Osteoblast (primary cell): ENCODE data around the gene TBC1D4. TPM values are rescaled to one million over a fixed set of nuclear protein-coding genes. Genes with fewer than 3 reads are reported as not detected.

Experiments used
- DNase-seq: peaks from one replicate; pipeline ENCODE4 v3.0.0; 2011; ENCODE audit warnings: low spot score, mixed read lengths; ENCODE audit not compliant: insufficient read length; ENCODE audit errors: missing footprints
- H2AFZ ChIP-seq: 2 replicates; pipeline ENCODE4 v1.6.0; 2011; ENCODE audit warnings: mild to moderate bottlenecking, low read length
- H3K27ac ChIP-seq: 2 replicates; pipeline ENCODE4 v1.5.1; 2011; ENCODE audit warnings: mild to moderate bottlenecking, low read depth, low read length, moderate library complexity
- H3K27me3 ChIP-seq: 2 replicates; pipeline ENCODE4 v1.6.0; 2012; ENCODE audit warnings: mild to moderate bottlenecking, control low read depth, inconsistent platforms, low read length, moderate library complexity; ENCODE audit not compliant: insufficient read depth
- H3K36me3 ChIP-seq: 2 replicates; pipeline ENCODE4 v1.5.1; 2011; ENCODE audit warnings: mild to moderate bottlenecking, low read length, control low read depth, moderate library complexity; ENCODE audit not compliant: insufficient read depth
- H3K4me1 ChIP-seq: 2 replicates; pipeline ENCODE4 v1.5.1; 2011; ENCODE audit warnings: mild to moderate bottlenecking, low read length, control low read depth, moderate library complexity; ENCODE audit not compliant: insufficient read depth
- H3K4me2 ChIP-seq: 2 replicates; pipeline ENCODE4 v1.6.0; 2011; ENCODE audit warnings: mild to moderate bottlenecking, low read length; ENCODE audit not compliant: insufficient read depth
- H3K4me3 ChIP-seq: fragments of 200-600 bp; sonication (generic); 3 replicates; pipeline ENCODE4 v1.5.1; 2012; ENCODE audit warnings: mild to moderate bottlenecking, low read length, inconsistent platforms; ENCODE audit not compliant: insufficient read depth
- H3K79me2 ChIP-seq: 2 replicates; pipeline ENCODE4 v1.6.0; 2012; ENCODE audit warnings: mild to moderate bottlenecking, low read length, control low read depth, inconsistent platforms; ENCODE audit not compliant: insufficient read depth
- H3K9me3 ChIP-seq: 2 replicates; pipeline ENCODE4 v1.5.1; 2011; ENCODE audit warnings: low read depth, low read length, control low read depth
- H4K20me1 ChIP-seq: 2 replicates; pipeline ENCODE4 v1.6.0; 2012; ENCODE audit warnings: mild to moderate bottlenecking, low read length, control low read depth; ENCODE audit not compliant: insufficient read depth
- CTCF ChIP-seq: IDR thresholded peaks from 2 replicates; pipeline ENCODE4 v1.5.1; 2011; ENCODE audit warnings: mild to moderate bottlenecking, low read depth, low read length, moderate library complexity; ENCODE audit errors: extremely low read depth
- total RNA-seq: library from RNA; depleted of rRNA; stranded (reverse); fragments of >200 nt; gene quantifications from 2 replicates; pipeline ENCODE4 v1.2.3, GENCODE V29; 2012

TBC1D4 gene
- total RNA-seq, 1 donor: 19.5 TPM

GRCh38 chr13:75458696-75459422, 23.1 kb downstream of the TBC1D4 start:
- TF ChIP-seq CTCF: no peak
- no peaks in the 10 kb centered on the region for H3K36me3 ChIP-seq
- no peaks in the 10 kb centered on the region for H3K9me3 ChIP-seq
- peaks cover 33% of the 10 kb centered on the region for H3K79me2 ChIP-seq
- no peak overlapping the region for H3K27ac ChIP-seq
- H4K20me1 ChIP-seq: peaks cover 7% of the 10 kb centered on the region
- H3K27me3 ChIP-seq: no peaks in the 10 kb centered on the region
- no peak overlapping the region for H2AFZ ChIP-seq
- H3K4me2 ChIP-seq: no peak overlapping the region
- H3K4me3 ChIP-seq: no peak overlapping the region
- H3K4me1 ChIP-seq: peaks cover 7% of the 10 kb centered on the region
- no peak for DNase-seq

- H4K20me1 ChIP-seq: peaks cover 7% of the 10 kb centered on the region
- H3K27me3 ChIP-seq: no peaks in the 10 kb centered on the region
- no peak overlapping the region for H3K4me3 ChIP-seq
- H3K4me2 ChIP-seq: no peak overlapping the region
- H3K79me2 ChIP-seq: peaks cover 22% of the 10 kb centered on the region
- H3K4me1 ChIP-seq: peaks cover 11% of the 10 kb centered on the region
- no peaks in the 10 kb centered on the region for H3K9me3 ChIP-seq
- H3K27ac ChIP-seq: no peak overlapping the region
- no peaks in the 10 kb centered on the region for H3K36me3 ChIP-seq
- no peak overlapping the region for H2AFZ ChIP-seq
- DNase-seq: no peak
- no peak for TF ChIP-seq CTCF
Observed at GRCh38 chr13:75455962-75456361, 26.0 kb downstream of the TBC1D4 start.

GRCh38 chr13:75454497-75454896, 27.5 kb downstream of the TBC1D4 start:
- no peak overlapping the region for H3K4me3 ChIP-seq
- no peak for TF ChIP-seq CTCF
- no peak overlapping the region for H2AFZ ChIP-seq
- H3K27me3 ChIP-seq: no peaks in the 10 kb centered on the region
- DNase-seq: no peak
- no peak overlapping the region for H3K27ac ChIP-seq
- H3K9me3 ChIP-seq: no peaks in the 10 kb centered on the region
- no peak overlapping the region for H3K4me2 ChIP-seq
- H3K79me2 ChIP-seq: peaks cover 22% of the 10 kb centered on the region
- H3K36me3 ChIP-seq: no peaks in the 10 kb centered on the region
- peaks cover 8% of the 10 kb centered on the region for H3K4me1 ChIP-seq
- peaks cover 11% of the 10 kb centered on the region for H4K20me1 ChIP-seq

- Histone ChIP-seq H3K36me3 (no peaks in the 10 kb centered on the region), H3K27ac (no peak overlapping the region), H4K20me1 (peaks cover 11% of the 10 kb centered on the region), H3K9me3 (no peaks in the 10 kb centered on the region), H3K27me3 (no peaks in the 10 kb centered on the region), H2AFZ (no peak overlapping the region), H3K4me2 (peak overlapping the region; percentile 62), H3K4me1 (peaks cover 8% of the 10 kb centered on the region), H3K4me3 (peak overlapping the region; percentile 13), H3K79me2 (peaks cover 16% of the 10 kb centered on the region)
- no peak for TF ChIP-seq CTCF
- DNase-seq: no peak
Observed at GRCh38 chr13:75452564-75452963, 29.4 kb downstream of the TBC1D4 start.
